Chondrocyte (in vitro differentiated cells): ENCODE results near the gene NPR3. TPM values are rescaled to one million over a fixed set of nuclear protein-coding genes. Genes with fewer than 3 reads are reported as not detected.

Source experiments
- DNase-seq: peaks from one replicate; pipeline ENCODE4 v3.0.0; 2021; ENCODE audit warnings: mixed read lengths, low spot score
- H3K27ac Mint-ChIP-seq: one replicate; pipeline ENCODE4 v1.8.0; 2021; ENCODE audit warnings: mild to moderate bottlenecking, moderate library complexity, mixed read lengths; ENCODE audit not compliant: unreplicated experiment
- H3K27me3 Mint-ChIP-seq: 2 replicates; pipeline ENCODE4 v1.8.0; 2021; ENCODE audit warnings: low read depth, mixed read lengths
- H3K36me3 Mint-ChIP-seq: 2 replicates; pipeline ENCODE4 v1.8.0; 2021; ENCODE audit warnings: low read depth, mixed read lengths
- H3K4me1 Mint-ChIP-seq: 2 replicates; pipeline ENCODE4 v1.8.0; 2021; ENCODE audit warnings: low read depth, mild to moderate bottlenecking, mixed read lengths
- H3K4me3 Mint-ChIP-seq: one replicate; pipeline ENCODE4 v1.8.0; 2021; ENCODE audit warnings: mild to moderate bottlenecking, moderate library complexity, mixed read lengths; ENCODE audit not compliant: unreplicated experiment
- H3K9me3 Mint-ChIP-seq: 2 replicates; pipeline ENCODE4 v1.8.0; 2021; ENCODE audit warnings: low read depth, mixed read lengths
- total RNA-seq: library from RNA; stranded (reverse); gene quantifications from 3 replicates; pipeline ENCODE4 v1.2.1, GENCODE V29; 2021
- TF ChIP-seq, protein P1 (sequence below): fragments of 200-600 bp; sonication (generic); IDR thresholded peaks from 2 replicates; pipeline ENCODE4 v1.5.0; 2021; ENCODE audit warnings: antibody characterized with exemption, mild to moderate bottlenecking, moderate library complexity

NPR3 gene
- total RNA-seq, 1 donor from 2014 or later: 261 TPM

DNA sequence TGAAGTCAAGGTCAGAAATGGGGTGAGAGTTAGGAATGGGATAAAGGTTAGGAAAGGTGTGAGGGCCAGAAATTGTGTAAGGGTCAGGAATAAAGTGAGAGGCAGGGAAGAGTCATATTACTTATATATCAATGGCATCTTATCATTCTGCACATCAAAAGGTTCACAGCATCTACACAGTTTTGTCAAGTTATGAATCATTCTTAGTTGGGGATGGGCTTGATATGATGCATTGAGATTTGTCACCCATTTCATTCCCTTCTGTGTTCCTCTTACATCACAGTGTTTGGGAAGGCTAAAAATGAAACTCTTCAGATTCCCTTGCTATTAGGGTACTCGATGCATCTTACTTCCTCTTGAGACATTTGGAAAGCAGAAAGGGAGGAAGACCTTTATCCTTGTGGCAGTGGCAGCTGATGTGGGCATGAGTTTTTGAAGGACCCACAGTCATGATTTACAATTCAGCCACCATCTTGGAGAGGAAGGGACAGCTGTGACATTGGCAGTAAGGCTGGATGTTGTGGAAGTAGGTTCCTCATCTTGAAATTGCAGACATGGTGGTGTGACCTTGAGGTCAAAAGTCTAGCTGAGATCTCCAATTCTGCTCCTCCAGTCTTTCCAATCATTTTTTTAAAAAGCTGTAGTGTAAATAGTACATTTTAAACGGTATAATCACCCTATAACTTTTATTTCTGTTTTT, 24.2 kb upstream of the NPR3 start:
- TF ChIP-seq, protein P1, sequence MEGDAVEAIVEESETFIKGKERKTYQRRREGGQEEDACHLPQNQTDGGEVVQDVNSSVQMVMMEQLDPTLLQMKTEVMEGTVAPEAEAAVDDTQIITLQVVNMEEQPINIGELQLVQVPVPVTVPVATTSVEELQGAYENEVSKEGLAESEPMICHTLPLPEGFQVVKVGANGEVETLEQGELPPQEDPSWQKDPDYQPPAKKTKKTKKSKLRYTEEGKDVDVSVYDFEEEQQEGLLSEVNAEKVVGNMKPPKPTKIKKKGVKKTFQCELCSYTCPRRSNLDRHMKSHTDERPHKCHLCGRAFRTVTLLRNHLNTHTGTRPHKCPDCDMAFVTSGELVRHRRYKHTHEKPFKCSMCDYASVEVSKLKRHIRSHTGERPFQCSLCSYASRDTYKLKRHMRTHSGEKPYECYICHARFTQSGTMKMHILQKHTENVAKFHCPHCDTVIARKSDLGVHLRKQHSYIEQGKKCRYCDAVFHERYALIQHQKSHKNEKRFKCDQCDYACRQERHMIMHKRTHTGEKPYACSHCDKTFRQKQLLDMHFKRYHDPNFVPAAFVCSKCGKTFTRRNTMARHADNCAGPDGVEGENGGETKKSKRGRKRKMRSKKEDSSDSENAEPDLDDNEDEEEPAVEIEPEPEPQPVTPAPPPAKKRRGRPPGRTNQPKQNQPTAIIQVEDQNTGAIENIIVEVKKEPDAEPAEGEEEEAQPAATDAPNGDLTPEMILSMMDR: no peak
- no peak overlapping the region for H3K4me3 Mint-ChIP-seq
- no peaks in the 10 kb centered on the region for H3K27me3 Mint-ChIP-seq
- DNase-seq: no peak
- H3K27ac Mint-ChIP-seq: peak overlapping the region; percentile 37
- peaks cover 17% of the 10 kb centered on the region for H3K9me3 Mint-ChIP-seq
- H3K36me3 Mint-ChIP-seq: peaks cover 3% of the 10 kb centered on the region
- H3K4me1 Mint-ChIP-seq: peaks cover 45% of the 10 kb centered on the region

DNA sequence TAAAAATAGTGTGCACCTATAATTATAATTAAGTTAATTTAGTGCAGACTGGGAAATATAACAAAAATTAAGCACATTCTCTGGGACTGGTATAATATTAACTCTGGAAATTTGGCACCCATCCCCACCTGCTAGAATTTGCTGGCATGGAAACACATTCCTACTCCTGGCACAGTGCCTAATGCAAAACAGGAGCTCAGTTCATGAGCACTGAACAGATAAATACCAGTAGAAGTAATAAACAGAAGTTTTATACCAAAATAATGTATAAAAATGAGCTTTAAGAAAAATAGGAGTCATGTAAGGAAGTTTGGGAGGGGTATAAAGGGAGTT, 23.7 kb upstream of the NPR3 start:
- Mint-ChIP-seq H3K4me3 (no peak overlapping the region), H3K9me3 (peaks cover 17% of the 10 kb centered on the region), H3K4me1 (peaks cover 50% of the 10 kb centered on the region), H3K27ac (peak overlapping the region; percentile 65), H3K27me3 (no peaks in the 10 kb centered on the region), H3K36me3 (peaks cover 3% of the 10 kb centered on the region)
- no peak for DNase-seq
- TF ChIP-seq, protein P1: no peak

DNA sequence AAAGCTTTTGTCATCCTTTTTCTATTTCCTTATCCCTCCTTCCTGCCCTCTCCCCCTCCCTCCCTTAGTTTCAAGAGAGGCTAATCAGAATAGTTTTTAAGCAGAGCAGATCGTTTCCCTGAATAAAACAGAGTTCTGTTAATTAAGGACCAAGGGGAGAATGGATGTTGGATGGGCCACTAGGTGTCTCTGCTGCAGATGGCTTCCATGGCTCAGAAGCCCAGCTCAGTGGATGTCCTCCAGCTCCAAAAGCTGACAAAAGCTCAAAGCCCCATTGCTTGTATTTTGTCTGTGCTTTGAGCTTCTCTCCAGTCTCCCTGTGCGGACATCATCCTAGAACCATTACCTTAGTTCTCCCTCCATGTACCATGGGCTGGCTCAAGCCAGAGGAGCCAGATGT, 21.0 kb upstream of the NPR3 start:
- peaks cover 5% of the 10 kb centered on the region for H3K9me3 Mint-ChIP-seq
- no peak for DNase-seq
- H3K27ac Mint-ChIP-seq: no peak overlapping the region
- H3K36me3 Mint-ChIP-seq: peaks cover 1% of the 10 kb centered on the region
- H3K4me1 Mint-ChIP-seq: peaks cover 64% of the 10 kb centered on the region
- TF ChIP-seq, protein P1: peak; percentile 48
- H3K27me3 Mint-ChIP-seq: no peaks in the 10 kb centered on the region
- no peak overlapping the region for H3K4me3 Mint-ChIP-seq

DNA sequence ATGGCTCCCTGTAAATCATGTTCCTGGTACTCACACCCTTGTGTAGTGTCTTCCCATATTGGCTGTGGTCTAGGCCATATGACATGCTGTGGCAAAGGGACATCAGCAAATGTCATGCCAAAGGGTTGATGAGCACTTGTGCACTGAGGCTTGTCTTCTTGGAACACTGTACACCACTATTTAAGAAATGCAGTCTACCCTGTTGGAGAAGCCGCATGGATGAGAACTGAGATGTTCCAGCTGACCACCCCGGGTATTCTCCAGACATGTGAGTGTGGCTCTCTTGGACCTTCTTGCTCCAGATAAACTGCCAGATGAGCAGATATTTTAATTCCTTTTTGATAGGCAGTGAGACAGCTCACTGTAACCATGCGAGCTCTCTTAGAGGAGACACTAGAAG, 20.5 kb upstream of the NPR3 start:
- Mint-ChIP-seq H3K4me1 (peaks cover 64% of the 10 kb centered on the region), H3K27ac (peak overlapping the region; percentile 6), H3K27me3 (no peaks in the 10 kb centered on the region), H3K36me3 (peaks cover 1% of the 10 kb centered on the region), H3K4me3 (no peak overlapping the region), H3K9me3 (peaks cover 7% of the 10 kb centered on the region)
- no peak for DNase-seq
- TF ChIP-seq, protein P1: no peak

DNA sequence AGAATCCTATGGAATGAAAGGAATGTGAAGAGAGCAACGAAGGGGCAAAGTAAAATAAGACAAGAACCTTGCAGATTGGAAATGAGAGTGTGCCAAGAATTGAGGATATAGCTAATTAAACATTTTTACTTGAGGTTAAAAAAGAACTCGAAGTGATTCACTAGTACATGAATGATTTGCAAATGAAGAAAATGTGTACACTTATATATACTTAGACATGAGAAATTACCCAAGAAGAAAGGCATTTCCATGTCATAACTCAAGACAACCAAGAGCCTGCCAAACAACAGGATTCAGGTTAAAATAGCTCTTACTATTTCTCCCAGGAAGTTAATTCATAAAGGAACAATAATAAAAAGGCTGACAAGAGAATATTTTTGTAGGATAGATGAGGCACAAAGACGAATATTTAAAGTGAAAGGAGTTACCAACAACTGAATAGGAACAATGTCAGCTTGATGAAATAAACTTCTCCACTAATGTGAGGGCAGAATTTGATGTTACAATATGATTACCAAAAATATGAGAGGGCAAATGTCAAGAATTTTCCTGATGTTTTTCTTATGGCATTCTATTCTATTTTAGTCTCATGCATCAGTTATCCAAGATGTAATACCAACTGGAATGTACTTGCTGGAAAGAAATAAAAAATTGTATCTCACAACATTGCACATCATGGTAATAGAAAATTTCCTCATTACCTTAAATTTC, 18.9 kb upstream of the NPR3 start:
- H3K27ac Mint-ChIP-seq: peak overlapping the region; percentile 94
- H3K9me3 Mint-ChIP-seq: peaks cover 15% of the 10 kb centered on the region
- peak overlapping the region; percentile 42 for H3K4me3 Mint-ChIP-seq
- H3K4me1 Mint-ChIP-seq: peaks cover 56% of the 10 kb centered on the region
- no peaks in the 10 kb centered on the region for H3K27me3 Mint-ChIP-seq
- peaks cover 7% of the 10 kb centered on the region for H3K36me3 Mint-ChIP-seq
- TF ChIP-seq, protein P1: no peak
- DNase-seq: no peak
